ENCODE results near the gene CTNNBIP1. TPM values are rescaled to one million over a fixed set of nuclear protein-coding genes. Genes with fewer than 3 reads are reported as not detected.
A peak's percentile ranks its signal among the peaks of the same experiment; 100 is the strongest.

The CTNNBIP1 gene
- total RNA-seq (10 to 100 TPM; 12.3 to 49.8 (median 34.2) TPM), polyA plus RNA-seq (10 to 100 TPM; 17.2 to 38.5 (median 36.1) TPM)
- long read RNA-seq, donor 1, transcript CTNNBIP1-204 (5 exons, 1,206 nt), result major isoform, 8 of 21 reads
- long read RNA-seq, donor 1, partial matches to known transcripts, result 12 of 21 reads
- long read RNA-seq, donor 1, other reads (novel, unspliced or antisense), result 0 of 21 reads
- long read RNA-seq, donor 2, transcript CTNNBIP1-204 (5 exons, 1,206 nt), result major isoform, 11 of 17 reads
- long read RNA-seq, donor 2, partial matches to known transcripts, result 5 of 17 reads
- long read RNA-seq, donor 2, other reads (novel, unspliced or antisense), result 0 of 17 reads
- long read RNA-seq, donor 3, partial matches to known transcripts, result 0 of 5 reads
- long read RNA-seq, donor 3, other reads (novel, unspliced or antisense), result 0 of 5 reads
- long read RNA-seq, donor 4, partial matches to known transcripts, result 0 of 1 reads
- long read RNA-seq, donor 4, other reads (novel, unspliced or antisense), result 0 of 1 reads
- long read RNA-seq, donor 5, transcript CTNNBIP1-204 (5 exons, 1,206 nt), result major isoform, 16 of 24 reads
- long read RNA-seq, donor 5, partial matches to known transcripts, result 6 of 24 reads
- long read RNA-seq, donor 5, other reads (novel, unspliced or antisense), result 0 of 24 reads
- long read RNA-seq, donor 6, result 0 reads
- long read RNA-seq, donor 7, transcript CTNNBIP1-204 (5 exons, 1,206 nt), result major isoform, 16 of 25 reads
- long read RNA-seq, donor 7, partial matches to known transcripts, result 7 of 25 reads
- long read RNA-seq, donor 7, other reads (novel, unspliced or antisense), result 0 of 25 reads
- long read RNA-seq, donor 8, transcript CTNNBIP1-204 (5 exons, 1,206 nt), result major isoform, 12 of 12 reads
- long read RNA-seq, donor 8, partial matches to known transcripts, result 0 of 12 reads
- long read RNA-seq, donor 8, other reads (novel, unspliced or antisense), result 0 of 12 reads
- long read RNA-seq, donor 9, transcript CTNNBIP1-204 (5 exons, 1,206 nt), result major isoform, 9 of 22 reads
- long read RNA-seq, donor 9, partial matches to known transcripts, result 12 of 22 reads
- long read RNA-seq, donor 9, other reads (novel, unspliced or antisense), result 0 of 22 reads
- long read RNA-seq, donor 10, transcript CTNNBIP1-204 (5 exons, 1,206 nt), result major isoform, 5 of 5 reads
- long read RNA-seq, donor 10, partial matches to known transcripts, result 0 of 5 reads
- long read RNA-seq, donor 10, other reads (novel, unspliced or antisense), result 0 of 5 reads

- H3K27ac ChIP-seq, result peak within 1 kb of the TSS; percentile 92 to 98 (median 94)
- no peaks in the 10 kb centered on the region for H3K9me3 ChIP-seq
- H3K4me3 ChIP-seq, result peak within 1 kb of the TSS; percentile 75 to 95 (median 80)
- H3K27me3 ChIP-seq, result no peaks in the 10 kb centered on the region
- TF ChIP-seq POLR2A (IDR thresholded peaks at IDR 0.05) (no peak), POLR2AphosphoS5 (IDR thresholded peaks at IDR 0.05) (peak; percentile 12 to 92 (median 47))
- 0 to 1% (median 0%) methylated on average over 9 to 44 of the region's 55 CpGs; no CpG with 5 or more reads in 2 of the 5 donors for WGBS, 5 donors
- no peak for DNase-seq
- intact Hi-C loops (cut with DNase I; ENCODE audit: low total_unique reads), result no loop called here
- no peaks in the 10 kb centered on the region for H3K36me3 ChIP-seq
- peaks cover 23 to 53% (median 36%) of the 10 kb centered on the region in 4 donors for H3K4me1 ChIP-seq
Observed at GRCh38 chr1:9910076-9910422, at the start of gene CTNNBIP1. Gene CTNNBIP1 (minus strand): TSS chr1:9910269. CDS start chr1:9872064, 38,205 bp downstream.

- H3K4me1 ChIP-seq, result no peaks in the 10 kb centered on the region
- 90 to 93% (median 92%) methylated on average over 8 of the region's 8 CpGs for WGBS, 5 donors
- intact Hi-C loops (cut with DNase I; ENCODE audit: low total_unique reads), result no loop called here
Observed at GRCh38 chr1:9957726-9958125, 47.7 kb upstream of the CTNNBIP1 start.

GRCh38 chr1:9946315-9946714 lies 36.2 kb upstream of the CTNNBIP1 start:
- Histone ChIP-seq H3K4me3 (no peak overlapping the region), H3K27ac (no peak overlapping the region), H3K27me3 (no peaks in the 10 kb centered on the region), H3K36me3 (peaks cover 0 to 10% (median 8%) of the 10 kb centered on the region in 4 donors), H3K4me1 (peaks cover 14 to 42% (median 37%) of the 10 kb centered on the region in 4 donors), H3K9me3 (no peaks in the 10 kb centered on the region)
- TF ChIP-seq CTCF (IDR thresholded peaks at IDR 0.05), result no peak
- no peak for TF ChIP-seq EP300 (IDR thresholded peaks at IDR 0.05)
- no peak for TF ChIP-seq POLR2A (IDR thresholded peaks at IDR 0.05)
- TF ChIP-seq POLR2AphosphoS5 (IDR thresholded peaks at IDR 0.05), result no peak
- intact Hi-C loops (cut with DNase I; ENCODE audit: low total_unique reads), result loop anchor here (10.0 kb wide), 1 partner anchor 88 kb away; the partner anchor contains the start of gene UBE4B
- no peak for DNase-seq
- WGBS, 5 donors, result 93 to 100% (median 97%) methylated on average over 2 of the region's 2 CpGs

More at GRCh38 chr1:9957726-9958125, 47.7 kb upstream of the CTNNBIP1 start:
- no peaks in the 10 kb centered on the region for H3K27me3 ChIP-seq
- no peak overlapping the region for H3K27ac ChIP-seq
- H3K36me3 ChIP-seq, result peaks cover 0 to 4% (median 0%) of the 10 kb centered on the region in 4 donors
- no peak overlapping the region for H3K4me3 ChIP-seq
- no peak for DNase-seq
- no peaks in the 10 kb centered on the region for H3K9me3 ChIP-seq
- TF ChIP-seq CTCF (IDR thresholded peaks at IDR 0.05) (no peak), POLR2A (IDR thresholded peaks at IDR 0.05) (no peak), EP300 (IDR thresholded peaks at IDR 0.05) (no peak), POLR2AphosphoS5 (IDR thresholded peaks at IDR 0.05) (no peak)

- H3K4me1 ChIP-seq, result peaks cover 14 to 39% (median 26%) of the 10 kb centered on the region in 4 donors
- peak within 1 kb of the TSS; percentile 85 to 92 (median 91) for H3K27ac ChIP-seq
- peak within 1 kb of the TSS; percentile 59 to 89 (median 80) for H3K4me3 ChIP-seq
- peaks cover 0 to 23% (median 21%) of the 10 kb centered on the region in 4 donors for H3K36me3 ChIP-seq
- H3K27me3 ChIP-seq, result no peaks in the 10 kb centered on the region
- no peaks in the 10 kb centered on the region for H3K9me3 ChIP-seq
- TF ChIP-seq CTCF (IDR thresholded peaks at IDR 0.05) (peak in 1 of 7 experiments; percentile 36), POLR2A (IDR thresholded peaks at IDR 0.05) (peak in 1 of 4 donors; percentile 71), EP300 (IDR thresholded peaks at IDR 0.05) (no peak), POLR2AphosphoS5 (IDR thresholded peaks at IDR 0.05) (peak; percentile 79 to 96 (median 96))
- DNase-seq, result peak; percentile 95 to 97
- intact Hi-C loops (cut with DNase I; ENCODE audit: low total_unique reads), result loop anchor here (5.0 to 10.0 kb wide), 2 partner anchors 71 to 92 kb away; partner anchors contain the start of gene UBE4B
- 0 to 1% (median 0%) methylated on average over 36 to 53 of the region's 53 CpGs for WGBS, 5 donors
Observed at GRCh38 chr1:9942939-9943788, 33.1 kb upstream of the CTNNBIP1 start, which contains the start of the genes LZIC and NMNAT1. Gene LZIC (minus strand): TSS chr1:9943391. CDS start chr1:9936619, 6,772 bp downstream. Gene NMNAT1 (plus strand): TSS chr1:9943475. CDS start chr1:9972074, 28,599 bp downstream.
